Glutamatergic neuron (in vitro differentiated cells): ENCODE measurements around the gene TMEM232. TPM values are rescaled to one million over a fixed set of nuclear protein-coding genes. Genes with fewer than 3 reads are reported as not detected.

Source experiments
- DNase-seq: peaks from one replicate; pipeline ENCODE4 v3.0.0; 2022
- H3K27ac Mint-ChIP-seq: one replicate; pipeline ENCODE4 v1.8.0; 2020; ENCODE audit warnings: mild to moderate bottlenecking, mixed read lengths, inconsistent platforms; ENCODE audit not compliant: unreplicated experiment
- H3K27me3 Mint-ChIP-seq: one replicate; pipeline ENCODE4 v1.8.0; 2020; ENCODE audit warnings: mild to moderate bottlenecking, moderate library complexity, mixed read lengths, inconsistent platforms; ENCODE audit not compliant: unreplicated experiment
- H3K36me3 Mint-ChIP-seq: one replicate; pipeline ENCODE4 v1.8.0; 2020; ENCODE audit warnings: mild to moderate bottlenecking, mixed read lengths, inconsistent platforms; ENCODE audit not compliant: unreplicated experiment
- H3K4me1 Mint-ChIP-seq: one replicate; pipeline ENCODE4 v1.8.0; 2020; ENCODE audit warnings: mild to moderate bottlenecking, low read depth, mixed read lengths, inconsistent platforms; ENCODE audit not compliant: unreplicated experiment
- H3K4me3 Mint-ChIP-seq: one replicate; pipeline ENCODE4 v1.8.0; 2020; ENCODE audit warnings: mild to moderate bottlenecking, mixed read lengths, inconsistent platforms; ENCODE audit not compliant: unreplicated experiment
- H3K9me3 Mint-ChIP-seq: one replicate; pipeline ENCODE4 v1.8.0; 2020; ENCODE audit warnings: mild to moderate bottlenecking, moderate library complexity, mixed read lengths, inconsistent platforms; ENCODE audit not compliant: unreplicated experiment
- CTCF ChIP-seq: fragments of 200-600 bp; sonication (generic); IDR thresholded peaks from one replicate; pipeline ENCODE4 v1.5.0; 2021; ENCODE audit not compliant: partially characterized antibody, unreplicated experiment
- total RNA-seq: library from RNA; stranded (reverse); fragmentation: NEBNext Ultra II Directional; extraction: Animal tissue kit (Norgen Biotek cat#: 25700); gene quantifications from one replicate; pipeline ENCODE4 v1.2.1, GENCODE V29; 2021; ENCODE audit not compliant: unreplicated experiment

The TMEM232 gene
- total RNA-seq, 1 donor from 2014 or later = 5.3 TPM

- no peak for DNase-seq
- Mint-ChIP-seq H3K9me3 (no peaks in the 10 kb centered on the region), H3K4me3 (no peak overlapping the region), H3K4me1 (no peaks in the 10 kb centered on the region), H3K27ac (no peak overlapping the region), H3K36me3 (no peaks in the 10 kb centered on the region), H3K27me3 (no peaks in the 10 kb centered on the region)
- no peak for TF ChIP-seq CTCF
Observed at GRCh38 chr5:110439296-110439695, 287.2 kb downstream of the TMEM232 start.

DNA sequence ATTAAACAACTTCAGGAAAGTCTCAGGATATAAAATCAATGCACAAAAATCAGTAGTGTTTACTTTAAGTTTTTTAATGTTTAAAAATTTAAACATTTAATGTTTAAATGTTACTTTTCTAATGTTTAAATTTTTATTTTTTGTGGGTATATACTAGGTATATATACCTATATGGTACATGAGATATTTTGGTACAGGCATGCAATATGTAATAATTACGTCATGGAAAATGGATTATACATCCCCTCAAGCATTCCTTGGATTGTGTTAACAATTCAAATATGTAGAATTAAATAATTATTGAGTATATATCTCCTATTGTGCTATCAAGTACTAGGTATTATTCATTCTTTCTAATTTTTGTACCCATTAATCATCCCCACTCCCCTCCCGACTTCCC is 291.3 kb downstream of the TMEM232 start:
- no peak for TF ChIP-seq CTCF
- Mint-ChIP-seq H3K27ac (no peak overlapping the region), H3K4me3 (no peak overlapping the region), H3K36me3 (no peaks in the 10 kb centered on the region), H3K4me1 (no peaks in the 10 kb centered on the region), H3K9me3 (no peaks in the 10 kb centered on the region), H3K27me3 (no peaks in the 10 kb centered on the region)
- DNase-seq = no peak

- no peaks in the 10 kb centered on the region for H3K36me3 Mint-ChIP-seq
- H3K4me3 Mint-ChIP-seq = no peak overlapping the region
- no peak overlapping the region for H3K27ac Mint-ChIP-seq
- no peak for DNase-seq
- no peak for TF ChIP-seq CTCF
- H3K27me3 Mint-ChIP-seq = no peaks in the 10 kb centered on the region
- H3K9me3 Mint-ChIP-seq = no peaks in the 10 kb centered on the region
- H3K4me1 Mint-ChIP-seq = no peaks in the 10 kb centered on the region
Observed at GRCh38 chr5:110431603-110432002, 294.9 kb downstream of the TMEM232 start.

DNA sequence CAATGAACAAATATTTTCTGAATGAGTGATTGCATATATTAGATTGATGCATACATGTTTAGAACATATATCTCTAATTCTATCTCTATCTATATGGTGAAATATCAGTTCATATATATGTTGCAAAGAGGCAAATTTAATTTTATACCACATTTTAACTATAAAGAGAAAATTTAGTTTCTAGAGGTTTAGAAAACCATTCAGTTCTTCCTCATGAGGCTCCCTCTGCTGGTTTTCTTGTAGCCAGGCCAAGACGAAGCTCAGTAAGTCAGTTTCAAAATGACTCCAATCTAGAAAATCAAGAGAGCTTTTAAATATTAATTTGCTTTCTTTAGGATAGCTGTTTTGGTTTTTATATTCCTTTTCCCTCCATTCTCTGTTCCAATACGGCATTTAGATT is 312.1 kb downstream of the TMEM232 start:
- H3K4me1 Mint-ChIP-seq = no peaks in the 10 kb centered on the region
- no peaks in the 10 kb centered on the region for H3K36me3 Mint-ChIP-seq
- H3K27me3 Mint-ChIP-seq = no peaks in the 10 kb centered on the region
- H3K9me3 Mint-ChIP-seq = no peaks in the 10 kb centered on the region
- TF ChIP-seq CTCF = no peak
- DNase-seq = no peak
- H3K4me3 Mint-ChIP-seq = no peak overlapping the region
- no peak overlapping the region for H3K27ac Mint-ChIP-seq

DNA sequence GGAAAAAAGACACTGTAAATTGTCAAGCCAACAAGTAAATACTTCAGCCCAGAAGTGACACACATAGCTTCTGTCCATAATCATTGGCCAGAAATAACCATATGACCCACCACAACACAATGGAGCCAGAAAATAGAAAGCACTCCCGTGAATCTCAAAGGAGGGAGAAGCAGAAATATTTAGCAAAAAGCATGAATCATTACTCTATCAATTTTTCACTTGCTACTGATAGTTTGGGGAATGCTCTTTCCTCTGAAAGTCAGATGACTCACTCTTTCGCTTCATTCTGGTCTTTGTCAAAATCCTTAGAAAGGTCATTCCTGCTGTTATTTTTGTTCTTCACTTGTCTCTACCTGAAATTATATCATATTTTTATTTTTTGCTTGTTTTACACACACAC is 312.6 kb downstream of the TMEM232 start:
- TF ChIP-seq CTCF = no peak
- no peaks in the 10 kb centered on the region for H3K4me1 Mint-ChIP-seq

More for the DNA sequence above, 312.6 kb downstream of the TMEM232 start:
- DNase-seq = no peak
- H3K27me3 Mint-ChIP-seq = no peaks in the 10 kb centered on the region
- no peaks in the 10 kb centered on the region for H3K36me3 Mint-ChIP-seq
- H3K9me3 Mint-ChIP-seq = no peaks in the 10 kb centered on the region
- H3K4me3 Mint-ChIP-seq = no peak overlapping the region
- no peak overlapping the region for H3K27ac Mint-ChIP-seq
